ENCODE results near the gene SLC66A3. TPM values are rescaled to one million over a fixed set of nuclear protein-coding genes. Genes with fewer than 3 reads are reported as not detected.
A peak's percentile ranks its signal among the peaks of the same experiment; 100 is the strongest.
"Not testable (repeated sequence)": the region's sequence is repeated elsewhere in the genome, so short reads cannot be mapped to it uniquely, and the experiment has no call there.

Gene SLC66A3
- total RNA-seq, 2 donors from 2014 or later = 11.0 to 14.3 TPM

DNA sequence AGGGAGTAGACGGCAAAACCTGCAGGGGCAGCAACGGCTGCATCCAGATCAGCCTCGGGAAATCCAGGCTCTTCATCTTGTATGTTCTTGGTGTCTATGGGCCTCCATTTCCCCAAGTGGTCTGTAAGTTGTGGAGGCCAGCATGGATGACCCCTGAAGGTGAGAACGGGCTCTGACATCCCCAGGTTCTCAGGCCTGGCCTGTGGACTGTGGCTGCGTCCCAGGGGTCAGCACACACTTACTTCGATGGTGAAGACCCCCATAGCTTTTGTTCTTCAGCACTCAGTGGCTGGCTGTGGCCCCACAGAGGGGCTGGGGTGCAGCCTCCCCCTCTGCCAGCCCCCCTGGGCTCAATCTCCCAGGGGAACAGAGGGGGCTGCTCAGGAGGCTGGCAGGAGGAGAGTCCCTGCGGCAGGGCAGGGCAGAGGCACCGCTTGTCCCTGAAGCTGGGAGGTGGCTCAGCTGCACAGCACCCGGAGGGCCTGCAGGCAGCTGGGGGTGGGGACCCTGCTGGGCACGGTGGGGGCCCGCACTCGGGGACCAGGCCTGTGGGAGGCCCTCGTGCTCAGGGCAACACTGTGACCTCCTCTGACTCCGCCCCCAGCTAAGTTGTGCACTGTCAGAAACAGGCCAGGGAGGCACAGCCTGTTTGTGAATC, 3.8 kb downstream of the SLC66A3 start:
- intact Hi-C loops (cut with DNase I) = no loop called here
- no peak for DNase-seq

DNA sequence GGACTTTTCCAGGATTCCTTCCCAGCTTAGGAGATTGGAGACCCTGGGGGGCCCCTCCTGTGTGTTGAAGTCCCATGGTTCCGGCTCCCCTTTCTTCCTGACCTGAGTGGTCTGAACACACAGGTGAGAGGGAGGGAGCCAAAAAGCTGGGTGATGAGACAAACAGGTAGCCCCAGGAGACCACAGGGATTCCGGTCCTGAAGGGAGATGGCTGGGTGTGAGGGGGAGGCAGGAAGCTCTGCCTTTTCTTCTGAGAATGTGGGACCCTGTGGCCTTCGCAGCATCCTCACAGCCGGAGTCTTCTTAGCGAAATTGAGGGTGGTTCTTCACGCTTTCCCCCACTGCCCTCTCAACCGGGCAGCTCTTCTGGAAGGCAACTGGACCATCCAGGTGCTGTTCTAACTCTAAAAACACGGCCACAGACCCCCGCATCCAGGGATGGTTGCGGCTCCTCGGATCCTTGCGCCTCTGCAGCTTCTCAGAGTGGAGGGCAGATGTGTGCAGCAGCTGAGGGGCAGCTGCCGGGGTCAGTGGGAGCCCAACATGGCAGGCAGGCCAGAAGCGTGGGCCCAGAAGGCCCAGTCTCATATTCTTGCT, 4.4 kb downstream of the SLC66A3 start:
- DNase-seq (no peak), ATAC-seq (no peak)
- intact Hi-C loops (cut with DNase I) = no loop called here

More for the DNA sequence above, 3.8 kb downstream of the SLC66A3 start:
- no peak for ATAC-seq

DNA sequence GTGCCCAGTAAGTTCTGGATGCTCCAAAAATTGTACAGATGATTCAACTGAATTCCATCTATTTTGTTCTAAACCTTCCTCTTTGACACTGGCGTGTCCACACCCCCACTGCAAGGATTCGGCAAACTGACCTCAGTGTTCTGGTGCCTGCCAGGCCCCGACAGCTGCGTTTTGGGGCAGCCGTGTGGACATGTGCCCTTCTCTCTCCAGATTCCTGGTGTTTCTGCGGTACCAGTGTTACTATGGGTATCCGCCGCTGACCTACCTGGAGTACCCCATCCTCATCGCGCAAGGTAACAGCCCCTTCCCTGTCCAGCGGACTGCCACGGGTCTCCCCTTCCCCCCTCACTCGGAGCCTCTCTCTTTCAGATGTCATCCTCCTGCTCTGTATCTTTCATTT, 5.0 kb downstream of the SLC66A3 start:
- ATAC-seq = no peak
- DNase-seq = no peak
- intact Hi-C loops (cut with DNase I) = no loop called here

DNA sequence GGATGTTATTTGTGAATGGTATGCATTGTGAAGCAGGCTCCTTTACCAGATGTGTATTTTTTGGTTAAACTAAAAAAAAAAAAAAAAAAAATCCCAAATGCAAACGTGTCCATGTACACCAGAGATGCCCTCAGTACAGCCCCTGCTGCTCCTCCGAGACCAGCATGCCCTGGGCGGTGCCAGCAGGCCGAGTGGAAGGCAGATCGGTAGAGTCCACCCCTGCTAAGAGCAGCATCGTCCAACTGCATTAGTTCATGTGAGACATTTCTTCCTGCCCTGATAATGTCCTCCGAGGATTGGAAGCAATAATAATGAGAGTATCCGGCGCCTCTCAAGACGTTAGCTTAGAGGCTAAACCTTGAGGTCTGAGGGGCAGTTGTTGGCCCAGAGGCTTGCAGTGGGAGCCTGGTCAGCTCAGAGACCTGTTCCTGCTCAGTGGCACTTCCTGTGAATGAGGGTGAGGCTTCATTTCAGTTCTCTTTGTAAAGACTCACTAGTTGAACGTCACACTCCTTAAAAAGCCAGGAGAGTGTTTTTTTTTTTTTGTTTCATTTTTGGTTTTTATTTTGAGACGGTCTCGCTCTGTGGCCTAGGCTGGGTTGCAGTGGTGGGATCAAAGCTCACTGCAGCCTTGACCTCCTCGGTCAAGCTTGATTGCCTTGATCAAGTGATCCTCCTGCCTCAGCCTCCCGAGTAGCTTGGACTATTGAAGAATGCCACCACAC, 5.6 kb downstream of the SLC66A3 start:
- peak in 1 of 2 donors; percentile 10 for ATAC-seq
- no peak for DNase-seq
- intact Hi-C loops (cut with DNase I) = no loop called here

DNA sequence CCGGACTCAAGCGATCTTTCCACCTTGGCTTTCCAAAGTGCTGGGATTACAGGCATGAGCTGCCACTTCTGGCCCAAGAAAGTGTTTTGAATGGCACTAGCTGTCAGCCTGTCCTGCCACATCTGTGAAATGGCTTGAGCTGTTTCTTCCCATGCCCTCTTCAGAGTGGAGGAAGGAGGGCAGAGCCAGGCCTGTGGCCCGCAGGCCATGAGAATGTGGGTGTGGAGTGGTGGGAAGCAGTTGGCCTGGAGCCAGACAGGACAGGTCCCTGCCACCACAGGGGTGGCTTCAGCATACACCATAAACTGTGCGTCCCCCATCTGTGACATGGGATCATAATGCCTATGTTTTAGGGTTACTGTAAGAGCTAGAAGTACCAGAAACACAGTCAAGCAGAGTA, 6.5 kb downstream of the SLC66A3 start:
- ATAC-seq = no peak
- no peak for DNase-seq
- intact Hi-C loops (cut with DNase I) = no loop called here

DNA sequence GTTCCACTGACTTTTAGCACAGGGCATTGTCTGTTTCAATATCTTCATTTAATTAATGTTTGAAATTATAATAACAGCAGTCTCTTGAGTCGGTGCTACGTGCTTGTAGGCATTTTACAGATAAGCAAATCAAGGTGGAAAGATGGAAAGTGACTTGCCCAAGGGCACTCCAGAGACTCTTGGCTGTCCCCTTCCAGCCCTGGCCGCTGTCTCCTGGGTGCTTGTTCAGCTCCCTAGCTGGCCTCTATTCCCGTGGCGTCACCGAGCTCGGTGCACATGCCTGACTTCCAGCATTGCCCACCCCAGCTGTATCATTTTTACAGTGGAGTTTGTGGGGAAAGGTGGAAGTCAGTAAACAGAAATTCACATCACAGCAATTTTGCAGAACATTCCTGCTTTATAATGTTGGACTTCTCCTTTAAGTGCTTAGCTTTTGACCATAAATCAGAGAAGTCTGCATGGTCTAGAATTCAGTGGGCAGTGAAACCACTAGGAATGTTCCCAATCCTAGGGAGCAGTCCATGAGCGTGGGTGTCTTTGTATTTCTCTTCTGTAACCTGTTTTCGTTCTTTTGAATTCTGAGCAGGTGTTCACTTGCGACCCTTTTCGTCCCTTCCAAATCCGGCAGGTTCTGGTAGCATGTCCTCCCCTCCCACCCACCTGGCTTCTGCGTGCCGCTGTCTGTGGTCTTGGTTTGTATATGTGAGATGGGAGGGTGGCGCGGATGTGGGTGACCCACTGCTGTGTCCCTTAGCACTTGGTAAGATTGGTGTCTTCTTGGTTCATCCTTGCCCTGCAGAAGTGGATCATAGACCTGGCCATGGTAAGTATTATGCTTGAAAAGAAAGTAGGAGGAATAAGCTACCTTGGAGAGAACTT, 8.4 kb downstream of the SLC66A3 start:
- no peak for ATAC-seq
- no peak for DNase-seq
- intact Hi-C loops (cut with DNase I) = no loop called here

DNA sequence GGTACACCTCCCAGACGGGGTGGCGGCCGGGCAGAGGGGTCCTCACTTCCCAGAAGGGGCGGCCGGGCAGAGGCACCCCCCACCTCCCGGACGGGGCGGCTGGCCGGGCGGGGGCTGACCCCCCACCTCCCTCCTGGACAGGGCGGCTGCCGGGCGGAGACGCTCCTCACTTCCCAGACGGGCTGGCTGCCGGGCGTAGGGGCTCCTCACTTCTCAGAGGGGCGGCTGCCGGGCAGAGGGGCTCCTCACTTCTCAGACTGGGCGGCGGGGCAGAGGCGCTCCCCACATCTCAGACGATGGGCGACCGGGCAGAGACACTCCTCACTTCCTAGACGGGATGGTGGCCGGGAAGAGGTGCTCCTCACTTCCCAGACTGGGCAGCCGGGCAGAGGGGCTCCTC, 9.8 kb downstream of the SLC66A3 start:
- ATAC-seq; DNase-seq; intact Hi-C loops (cut with DNase I): not testable (repeated sequence)

DNA sequence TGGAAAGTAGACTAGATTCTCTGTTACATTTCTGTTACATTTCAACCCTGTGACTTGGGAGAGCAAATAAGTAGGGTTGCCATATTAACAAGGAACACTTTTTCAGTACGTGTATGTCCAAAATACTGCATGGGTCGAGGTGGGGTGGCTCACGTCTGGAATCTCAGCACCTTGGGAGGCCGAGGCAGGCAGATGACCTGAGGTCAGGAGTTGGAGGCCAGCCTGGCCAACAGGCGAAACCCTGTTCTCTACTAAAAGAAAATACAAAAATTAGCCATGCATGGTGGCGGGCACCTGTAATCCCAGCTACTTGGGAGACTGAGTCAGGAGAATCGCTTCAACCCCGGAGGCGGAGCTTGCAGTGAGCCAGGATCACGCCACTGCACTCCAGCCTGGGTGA, 11.2 kb downstream of the SLC66A3 start:
- DNase-seq = no peak

DNA sequence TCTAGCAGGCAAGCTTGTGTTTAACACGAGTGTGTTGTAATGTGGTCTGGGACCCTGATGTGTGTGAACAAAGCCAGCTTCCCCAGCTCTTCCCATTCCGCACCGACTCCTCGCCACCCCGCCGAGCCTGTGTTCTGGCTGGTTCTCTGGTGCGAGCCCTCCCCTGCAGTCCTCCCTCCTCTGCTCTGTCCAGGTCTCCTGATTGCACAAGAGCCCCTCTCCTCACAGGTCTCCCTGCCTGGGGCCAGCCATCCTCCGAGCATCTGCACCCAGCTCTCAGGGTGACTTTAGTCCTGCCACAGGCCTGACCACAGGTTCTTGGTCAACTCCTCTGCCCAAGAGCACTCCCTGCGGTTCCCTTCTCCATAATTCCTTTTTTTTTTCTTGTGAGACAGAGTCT, 13.2 kb downstream of the SLC66A3 start:
- ATAC-seq (peak in 1 of 2 donors; percentile 28), DNase-seq (no peak)
- intact Hi-C loops (cut with DNase I) = no loop called here

More for the DNA sequence above, 11.2 kb downstream of the SLC66A3 start:
- intact Hi-C loops (cut with DNase I) = no loop called here
- ATAC-seq = no peak

DNA sequence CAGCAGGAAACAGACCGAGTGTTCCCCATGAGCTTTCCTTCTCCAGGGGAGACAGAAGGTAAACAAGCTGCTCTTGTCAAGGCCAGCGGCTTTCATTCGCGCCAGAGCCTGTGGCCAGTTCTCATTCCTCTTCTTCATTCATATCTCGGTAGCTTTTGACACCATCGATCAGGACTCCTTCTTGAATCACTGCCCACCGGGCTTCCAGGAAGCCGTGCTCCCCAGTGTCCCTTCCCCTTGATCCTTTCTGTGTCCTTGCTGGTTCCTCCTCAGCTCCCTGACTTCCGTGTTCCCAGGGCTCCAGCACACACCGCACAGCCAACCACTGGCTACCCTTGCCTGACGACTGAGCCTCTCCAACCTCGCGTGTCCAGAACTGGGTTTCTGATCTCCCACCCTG, 14.1 kb downstream of the SLC66A3 start:
- ATAC-seq = peak; percentile 44 to 72
- DNase-seq = no peak
- intact Hi-C loops (cut with DNase I) = no loop called here

DNA sequence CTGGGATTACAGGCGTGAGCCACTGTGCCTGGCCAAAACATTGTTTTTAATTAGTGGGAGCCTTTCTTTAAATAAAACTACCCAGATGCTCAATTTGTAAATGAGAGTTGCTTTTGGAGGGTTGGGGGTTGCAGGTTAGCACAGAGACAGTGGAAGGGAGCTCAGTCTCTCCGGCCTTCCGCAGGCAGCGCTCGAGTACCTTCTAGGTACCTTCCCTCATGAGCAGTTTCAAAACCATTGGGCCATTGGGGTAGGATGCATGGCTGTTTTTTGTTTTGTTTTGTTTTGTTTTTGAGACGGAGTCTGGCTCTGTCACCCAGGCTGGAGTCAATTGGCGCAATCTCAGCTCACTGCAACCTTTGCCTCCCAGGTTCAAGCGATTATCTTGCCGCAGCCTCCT, 19.0 kb downstream of the SLC66A3 start:
- intact Hi-C loops (cut with DNase I) = no loop called here
- ATAC-seq (no peak), DNase-seq (no peak)

DNA sequence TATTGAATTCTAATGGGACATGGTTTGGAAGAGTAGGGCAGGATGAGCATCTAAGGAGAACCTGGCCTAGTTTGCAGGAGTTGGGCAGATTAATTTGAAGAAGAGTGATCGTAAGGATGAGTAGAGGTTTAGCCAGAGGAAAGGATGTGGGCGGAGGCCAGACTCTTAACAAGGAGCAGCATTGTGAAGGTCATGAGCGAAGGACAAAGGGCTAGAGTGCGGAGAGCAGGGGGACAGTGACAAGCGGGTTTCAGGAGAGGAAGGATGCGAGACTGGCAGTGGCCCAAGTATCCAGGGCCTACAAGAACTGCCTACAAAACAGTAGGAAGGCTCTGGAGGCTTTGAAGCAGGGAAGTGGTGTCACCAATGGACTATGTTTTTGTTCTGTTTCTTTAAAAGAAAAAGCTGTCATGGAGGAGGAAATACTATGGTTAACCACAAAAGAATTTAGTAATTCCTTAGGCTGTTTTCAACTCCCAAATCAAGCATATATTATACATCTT, 20.1 kb downstream of the SLC66A3 start:
- DNase-seq (no peak), ATAC-seq (peak in 1 of 2 donors; percentile 52)
- intact Hi-C loops (cut with DNase I) = no loop called here

DNA sequence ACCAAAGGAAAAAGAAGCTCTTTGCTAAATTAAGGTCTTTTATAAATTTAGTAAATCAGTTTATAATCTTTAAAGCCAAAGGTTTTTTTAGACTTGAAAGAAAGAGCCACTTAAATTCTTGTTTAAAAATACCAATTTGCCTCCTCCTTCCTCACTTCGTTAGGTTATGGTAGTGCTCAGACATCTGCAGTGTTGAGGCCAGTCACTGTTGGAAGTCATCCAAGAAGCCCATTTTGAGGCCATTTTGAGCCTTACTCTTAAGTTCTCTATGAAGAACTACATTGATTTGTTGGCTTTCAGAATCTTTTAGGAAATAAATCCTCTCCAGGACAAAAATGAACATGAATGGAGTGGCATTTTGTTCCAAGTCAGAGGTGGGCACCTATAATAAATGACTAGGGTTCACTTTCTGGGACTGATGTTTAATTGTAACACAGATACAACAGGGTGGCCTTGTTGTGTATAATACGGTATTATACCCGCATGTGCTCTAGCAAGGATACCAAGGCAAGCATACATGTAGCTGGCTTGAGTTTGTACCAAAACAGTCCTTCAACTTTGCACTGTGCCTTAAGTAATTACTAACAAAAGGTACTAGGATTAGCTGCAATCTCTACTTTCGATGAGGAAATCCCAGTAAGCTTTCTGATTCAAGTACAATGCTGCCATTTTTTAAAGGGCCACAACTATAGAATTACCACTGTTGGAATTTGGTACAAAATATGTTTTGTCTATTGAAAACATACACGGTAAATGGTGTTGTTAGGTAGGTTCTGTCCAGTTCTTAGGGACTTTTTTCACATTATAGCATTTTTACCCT, 22.8 kb downstream of the SLC66A3 start:
- intact Hi-C loops (cut with DNase I) = no loop called here
- DNase-seq = no peak
- ATAC-seq = no peak

DNA sequence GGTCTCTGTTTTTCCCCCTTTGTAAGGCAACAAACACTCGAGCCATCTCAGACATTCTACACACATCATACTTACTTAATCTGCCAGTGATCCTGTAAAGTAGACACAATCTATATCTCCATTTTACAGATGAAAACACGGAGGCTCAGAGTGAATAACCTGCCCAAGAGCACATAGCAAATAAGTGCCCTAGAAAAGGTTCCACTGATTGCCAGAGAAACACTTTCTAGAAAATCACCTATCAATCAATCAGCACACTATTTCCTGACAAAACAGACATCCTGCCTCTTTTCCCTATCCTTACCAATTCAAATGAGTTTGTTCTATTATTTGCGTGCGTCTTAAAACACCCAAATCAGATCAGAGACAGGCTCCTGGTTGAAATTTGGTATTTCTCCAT, 23.9 kb downstream of the SLC66A3 start:
- intact Hi-C loops (cut with DNase I) = no loop called here
- DNase-seq (no peak), ATAC-seq (no peak)

DNA sequence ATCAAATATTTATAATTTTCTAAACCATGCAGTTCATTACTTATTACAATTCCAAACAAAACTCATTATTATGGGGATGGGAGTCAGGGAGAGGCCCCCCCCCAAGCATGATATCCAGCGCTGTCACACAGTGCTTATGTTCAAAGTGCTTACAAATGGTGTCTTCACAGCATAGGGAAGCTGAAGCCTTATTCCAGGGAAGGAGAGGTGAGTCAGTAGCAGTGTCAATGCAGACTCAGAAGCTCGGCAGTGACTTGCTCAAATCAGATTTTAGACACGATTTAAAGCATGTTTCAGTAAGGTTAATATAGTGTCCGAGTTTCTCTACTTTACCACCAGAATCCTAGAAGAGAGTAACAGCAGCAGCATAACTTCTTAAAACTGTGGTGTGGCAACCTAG, 24.6 kb downstream of the SLC66A3 start:
- ATAC-seq (no peak), DNase-seq (no peak)
- intact Hi-C loops (cut with DNase I) = no loop called here

DNA sequence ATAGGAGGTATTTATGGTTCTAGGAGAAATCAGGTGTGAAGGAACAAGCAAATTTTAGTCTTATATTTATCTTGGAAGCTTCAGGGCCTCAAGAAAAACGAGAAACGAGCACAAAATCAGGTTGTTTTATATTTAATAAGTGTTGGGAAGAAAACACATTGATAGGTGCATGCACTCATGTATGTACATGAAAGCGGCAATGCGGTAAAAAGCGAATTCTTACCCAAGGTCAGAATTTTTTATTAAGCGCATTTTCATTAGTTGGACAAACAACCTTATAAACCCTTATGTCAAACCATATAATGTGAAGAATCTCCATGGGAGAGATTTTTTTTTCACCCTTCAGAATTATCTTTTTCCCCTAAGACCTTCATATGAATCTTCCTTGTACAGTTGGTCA, 25.4 kb downstream of the SLC66A3 start:
- intact Hi-C loops (cut with DNase I) = no loop called here
- DNase-seq (no peak), ATAC-seq (no peak)

DNA sequence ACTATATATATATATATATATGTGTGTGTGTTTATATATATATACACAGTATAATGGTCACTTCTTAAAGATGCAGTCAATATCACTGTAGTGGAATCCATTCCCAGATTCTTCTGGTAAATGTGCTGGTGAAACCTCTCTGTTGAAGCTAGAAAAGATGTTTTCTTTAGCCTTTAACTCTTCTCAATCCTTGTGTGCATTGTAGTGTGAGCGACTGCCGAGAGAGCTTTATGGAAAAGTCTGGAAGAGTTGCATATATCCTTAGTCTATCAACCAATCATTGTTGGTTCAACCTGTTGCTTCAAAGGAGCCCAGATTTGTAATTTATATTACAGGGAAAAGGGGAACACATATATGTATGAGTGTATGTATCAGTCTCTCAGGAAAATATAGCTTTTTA, 27.7 kb downstream of the SLC66A3 start:
- ATAC-seq = no peak
- no peak for DNase-seq
- intact Hi-C loops (cut with DNase I) = no loop called here

DNA sequence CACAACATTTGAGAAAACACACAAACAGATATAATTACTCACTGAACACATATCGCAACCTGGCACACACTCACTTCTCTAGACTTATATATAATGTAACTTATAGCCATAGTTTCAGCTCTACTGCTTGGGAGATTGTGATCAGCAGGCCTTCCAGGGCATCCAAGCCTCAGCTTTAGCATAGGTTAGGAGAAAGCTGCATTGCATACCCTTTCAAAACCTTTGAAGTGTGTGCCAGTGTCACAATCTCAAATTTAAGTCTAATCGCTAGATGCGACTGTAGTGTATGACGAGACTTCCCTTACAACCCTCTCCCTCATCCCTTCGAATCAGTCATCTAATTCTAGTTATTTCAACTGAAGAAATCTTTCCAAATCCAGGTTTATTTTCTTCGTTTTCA, 30.9 kb downstream of the SLC66A3 start:
- intact Hi-C loops (cut with DNase I) = no loop called here
- DNase-seq (no peak), ATAC-seq (no peak)

Measured in left cardiac atrium (tissue), 4 donors.